Measurements from ENCODE around the gene GPATCH4.

DNA sequence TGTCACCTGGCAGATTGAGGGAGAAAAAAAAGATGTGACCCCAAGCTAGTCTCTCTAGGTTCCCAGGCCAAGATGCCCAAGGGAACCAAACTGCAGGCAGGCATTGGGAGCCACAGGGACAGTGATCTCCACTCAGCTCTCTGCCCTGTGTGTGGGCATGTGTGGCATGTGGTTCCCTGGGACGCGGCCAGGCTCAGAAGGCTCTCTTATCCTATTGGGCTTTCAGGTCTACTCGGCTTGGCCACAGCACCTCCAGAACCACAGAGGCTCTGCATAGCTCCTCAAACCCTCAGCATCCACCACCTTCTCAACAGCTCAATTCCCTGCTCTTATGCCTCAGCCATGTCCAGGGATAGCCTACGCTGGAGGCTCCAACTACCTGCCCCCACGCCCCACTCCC is 50.9 kb downstream of the GPATCH4 start:
- TF ChIP-seq, protein P1, sequence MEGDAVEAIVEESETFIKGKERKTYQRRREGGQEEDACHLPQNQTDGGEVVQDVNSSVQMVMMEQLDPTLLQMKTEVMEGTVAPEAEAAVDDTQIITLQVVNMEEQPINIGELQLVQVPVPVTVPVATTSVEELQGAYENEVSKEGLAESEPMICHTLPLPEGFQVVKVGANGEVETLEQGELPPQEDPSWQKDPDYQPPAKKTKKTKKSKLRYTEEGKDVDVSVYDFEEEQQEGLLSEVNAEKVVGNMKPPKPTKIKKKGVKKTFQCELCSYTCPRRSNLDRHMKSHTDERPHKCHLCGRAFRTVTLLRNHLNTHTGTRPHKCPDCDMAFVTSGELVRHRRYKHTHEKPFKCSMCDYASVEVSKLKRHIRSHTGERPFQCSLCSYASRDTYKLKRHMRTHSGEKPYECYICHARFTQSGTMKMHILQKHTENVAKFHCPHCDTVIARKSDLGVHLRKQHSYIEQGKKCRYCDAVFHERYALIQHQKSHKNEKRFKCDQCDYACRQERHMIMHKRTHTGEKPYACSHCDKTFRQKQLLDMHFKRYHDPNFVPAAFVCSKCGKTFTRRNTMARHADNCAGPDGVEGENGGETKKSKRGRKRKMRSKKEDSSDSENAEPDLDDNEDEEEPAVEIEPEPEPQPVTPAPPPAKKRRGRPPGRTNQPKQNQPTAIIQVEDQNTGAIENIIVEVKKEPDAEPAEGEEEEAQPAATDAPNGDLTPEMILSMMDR (conservative IDR thresholded peaks at IDR 0.05; ENCODE audit: low read depth, low read length): no peak
- no peak for TF ChIP-seq EZH2 (IDR thresholded peaks at IDR 0.05; ENCODE audit: borderline replicate concordance, low read depth, low read length, poor library complexity, severe bottlenecking)

All from A673 (cell line).